K562 (cell line): ENCODE results near the gene KNCN. TPM values are rescaled to one million over a fixed set of nuclear protein-coding genes. Genes with fewer than 3 reads are reported as not detected.

Experiments used
- ATF3 ChIP-seq, 2 experiments: fragments of 450-650 bp in 1 of 2; sonication (generic) in 1 of 2; formaldehyde crosslinking in 1 of 2; IDR thresholded peaks in 1 of 2; conservative IDR thresholded peaks in 1 of 2; 2 replicates each; pipeline versions ENCODE4 v1.6.1 to v1.8.1; 2016 to 2023; ENCODE audit warnings: mild to moderate bottlenecking in 2 of 2, moderate library complexity in 2 of 2, inconsistent platforms in 1 of 2, missing genetic modification reagents in 1 of 2
- CHD7 ChIP-seq: fragments of 200-600 bp; sonication (generic); IDR thresholded peaks from one replicate; pipeline ENCODE4 v1.6.1; 2012; ENCODE audit warnings: mild to moderate bottlenecking, low read depth, low read length, inconsistent platforms
- HBP1 ChIP-seq: fragments of 450-650 bp; formaldehyde crosslinking; IDR thresholded peaks from 2 replicates; pipeline ENCODE4 v1.4.0; 2022; ENCODE audit warnings: missing genetic modification characterization
- MCM3 ChIP-seq: fragments of 450-650 bp; IDR thresholded peaks from 2 replicates; pipeline ENCODE4 v1.6.1; 2016
- RAD21 ChIP-seq, 2 experiments: fragments of 250-450 bp in 1 of 2; fragments of 450-650 bp in 1 of 2; sonication (Bioruptor Pico) in 1 of 2; formaldehyde crosslinking in 1 of 2; IDR thresholded peaks in 1 of 2; conservative IDR thresholded peaks in 1 of 2; 2 replicates each; pipeline versions ENCODE4 v1.4.0 to v1.8.0; 2020 to 2022; ENCODE audit warnings: mild to moderate bottlenecking in 2 of 2, moderate library complexity in 1 of 2
- RFX1 ChIP-seq: fragments of 450-650 bp; IDR thresholded peaks from 2 replicates; pipeline ENCODE4 v1.6.1; 2016; ENCODE audit warnings: mild to moderate bottlenecking, moderate library complexity
- SMARCA5 ChIP-seq: fragments of 450-650 bp; IDR thresholded peaks from 2 replicates; pipeline ENCODE4 v1.6.1; 2016
- TCFL5 ChIP-seq: fragments of 250-450 bp; sonication (Bioruptor Pico); conservative IDR thresholded peaks from 2 replicates; pipeline ENCODE4 v1.6.1; 2021; ENCODE audit warnings: mild to moderate bottlenecking, moderate library complexity, matching md5 sums
- ZFP36 ChIP-seq: fragments of 150-350 bp; IDR thresholded peaks from 2 replicates; pipeline ENCODE4 v1.6.1; 2018; ENCODE audit warnings: low read length, low read depth; ENCODE audit not compliant: partially characterized antibody
- ZNF316 ChIP-seq: fragments of 450-650 bp; IDR thresholded peaks from 2 replicates; pipeline ENCODE4 v1.6.1; 2016
- ZNF354B ChIP-seq: fragments of 250-450 bp; sonication (Bioruptor Pico); IDR thresholded peaks from 2 replicates; pipeline ENCODE4 v1.4.0; 2020
- ZNF449 ChIP-seq: fragments of 250-450 bp; sonication (Bioruptor Pico); IDR thresholded peaks from 2 replicates; pipeline ENCODE4 v1.8.0; 2022; ENCODE audit warnings: moderate library complexity, mild to moderate bottlenecking, inconsistent platforms
- polyA plus RNA-seq, 8 experiments: library from polyadenylated mRNA; depleted of rRNA in 4 of 8; stranded (reverse) in 5 of 8; unstranded in 3 of 8; fragments of >200 nt; fragmentation: Nextera tagmentation in 2 of 8; fragmentation: Illumina TruSeq in 1 of 8; extraction: Ambion mirVana in 2 of 8; extraction: Trizol in 1 of 8; gene quantifications; 2 replicates each; pipeline versions ENCODE4 v1.2.1 to v1.2.3, GENCODE V29; 2011 to 2014; ENCODE audit warnings: inconsistent platforms in 1 of 8, missing spikeins in 1 of 8
- total RNA-seq, 7 experiments: library from RNA; depleted of rRNA in 6 of 7; stranded (reverse); fragments of >200 nt in 6 of 7; fragmentation: Illumina TruSeq in 2 of 7; extraction: Trizol in 2 of 7; gene quantifications; 2 replicates each; pipeline versions ENCODE4 v1.2.1 to v1.2.3, GENCODE V29; 2011 to 2021; ENCODE audit warnings: low replicate concordance in 1 of 7

KNCN gene
- total and polyA plus RNA-seq, 9 of the 15 experiments (the other 6 are each of a cell fraction or from before 2014, with no cell fraction given), result not detected

- TF ChIP-seq CHD7 (no peak), ZNF354B (CRISPR knock-in tag) (no peak), ZNF316 (no peak), MCM3 (no peak), ZNF449 (CRISPR knock-in tag) (no peak), ATF3 (IDR thresholded peaks at IDR 0.05) (no peak), ATF3 (CRISPR knock-in tag; conservative IDR thresholded peaks at IDR 0.05) (no peak), TCFL5 (CRISPR knock-in tag) (no peak), ZFP36 (no peak), RAD21 (CRISPR knock-in tag; conservative IDR thresholded peaks at IDR 0.05 in 1 of 2, IDR thresholded peaks at IDR 0.05 in 1 of 2) (peak in 1 of 2 experiments; percentile 29; a peak in 2 of 4 replicates), RFX1 (no peak), SMARCA5 (no peak), HBP1 (CRISPR knock-in tag) (no peak)
Measured at GRCh38 chr1:46530791-46531409, 20.5 kb downstream of the KNCN start (continued).
